Measurements from ENCODE around the gene SPPL2C. TPM values are rescaled to one million over a fixed set of nuclear protein-coding genes. Genes with fewer than 3 reads are reported as not detected.

SPPL2C gene
- total RNA-seq, 4 donors from 2014 or later, result not detected

GRCh38 chr17:45826919-45827588 lies 17.6 kb upstream of the SPPL2C start:
- TF ChIP-seq CTCF (IDR thresholded peaks at IDR 0.05), result no peak
- ATAC-seq (ENCODE audit: low FRiP score), result no peak
- DNase-seq (ENCODE audit: low spot score), result no peak

- TF ChIP-seq CTCF (IDR thresholded peaks at IDR 0.05), result no peak
- ATAC-seq (ENCODE audit: low FRiP score), result no peak
- DNase-seq (ENCODE audit: low spot score), result no peak
Measured at GRCh38 chr17:45828171-45828570, 16.5 kb upstream of the SPPL2C start.

GRCh38 chr17:45828582-45829133 lies 16.0 kb upstream of the SPPL2C start:
- ATAC-seq (ENCODE audit: low FRiP score) (no peak), DNase-seq (ENCODE audit: low spot score) (no peak)
- no peak for TF ChIP-seq CTCF (IDR thresholded peaks at IDR 0.05)

- ATAC-seq (ENCODE audit: low FRiP score) (no peak), DNase-seq (ENCODE audit: low spot score) (no peak)
- no peak for TF ChIP-seq CTCF (IDR thresholded peaks at IDR 0.05)
Measured at GRCh38 chr17:45833920-45834319, 10.8 kb upstream of the SPPL2C start.

- TF ChIP-seq CTCF (IDR thresholded peaks at IDR 0.05), result no peak
- ATAC-seq (ENCODE audit: low FRiP score), result no peak
Measured at GRCh38 chr17:45834471-45835396, 9.9 kb upstream of the SPPL2C start.

GRCh38 chr17:45835481-45835880 lies 9.2 kb upstream of the SPPL2C start:
- DNase-seq (ENCODE audit: low spot score) (no peak), ATAC-seq (ENCODE audit: low FRiP score) (no peak)
- no peak for TF ChIP-seq CTCF (IDR thresholded peaks at IDR 0.05)

More at GRCh38 chr17:45834471-45835396, 9.9 kb upstream of the SPPL2C start:
- no peak for DNase-seq (ENCODE audit: low spot score)

Measured in omental fat pad (tissue), 4 donors.